ENCODE results near the gene ZNF385B.
"Not testable (repeated sequence)": the region's sequence is repeated elsewhere in the genome, so short reads cannot be mapped to it uniquely, and the experiment has no call there.

The ZNF385B gene

GRCh38 chr2:179802051-179802882, 59.1 kb downstream of the ZNF385B start:
- no peak for DNase-seq (ENCODE audit: low read depth, low spot score)

- no peak for DNase-seq (ENCODE audit: low read depth, low spot score)
These were observed 60.6 kb downstream of the ZNF385B start for GRCh38 chr2:179800776-179801175.

GRCh38 chr2:179796213-179797007, 65.0 kb downstream of the ZNF385B start:
- DNase-seq (ENCODE audit: low read depth, low spot score): no peak

- no peak for DNase-seq (ENCODE audit: low read depth, low spot score)
These were observed 67.5 kb downstream of the ZNF385B start for GRCh38 chr2:179793902-179794301.

- DNase-seq (ENCODE audit: low read depth, low spot score): no peak
These were observed 68.2 kb downstream of the ZNF385B start for GRCh38 chr2:179793238-179793637.

GRCh38 chr2:179790235-179791217, 70.9 kb downstream of the ZNF385B start:
- no peak for DNase-seq (ENCODE audit: low read depth, low spot score)

DNA sequence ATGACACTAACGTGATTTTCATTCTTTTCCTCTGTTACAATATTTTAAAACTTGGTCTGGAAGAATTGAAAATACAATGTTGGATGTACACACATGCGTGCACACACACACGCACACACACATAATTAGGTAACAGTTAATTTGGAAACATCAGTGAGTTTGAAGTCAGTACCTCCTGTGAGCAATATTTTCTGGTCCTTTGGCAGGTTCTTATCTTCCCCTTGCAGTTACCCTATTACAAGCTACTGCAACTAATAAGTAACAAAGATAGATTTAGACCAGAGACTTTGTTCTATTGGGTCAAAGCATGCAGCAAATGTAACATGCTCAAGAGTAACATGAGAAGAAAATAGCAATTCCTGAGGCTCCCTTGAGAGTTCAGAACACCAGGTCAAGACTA, 73.3 kb downstream of the ZNF385B start:
- DNase-seq (ENCODE audit: low read depth, low spot score): no peak

DNA sequence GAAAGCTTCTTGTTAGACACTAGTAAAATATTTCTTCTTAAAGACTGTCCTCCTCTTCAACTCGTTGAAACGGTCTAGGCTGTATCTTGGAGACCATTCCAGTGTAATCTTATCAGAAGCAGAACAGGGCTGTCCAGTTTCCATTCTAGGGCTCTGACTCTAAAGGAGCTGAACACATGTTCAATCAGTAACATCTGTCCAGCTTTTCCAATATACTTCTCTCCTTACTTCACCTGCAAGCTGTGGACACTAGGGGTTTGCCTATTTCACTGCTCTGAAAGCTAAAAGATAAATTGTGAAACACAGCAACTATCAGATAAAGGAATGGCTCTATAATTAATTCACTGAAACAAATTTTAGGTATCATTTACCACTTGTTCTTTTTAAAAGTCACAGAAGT, 73.8 kb downstream of the ZNF385B start:
- DNase-seq (ENCODE audit: low read depth, low spot score): no peak

DNA sequence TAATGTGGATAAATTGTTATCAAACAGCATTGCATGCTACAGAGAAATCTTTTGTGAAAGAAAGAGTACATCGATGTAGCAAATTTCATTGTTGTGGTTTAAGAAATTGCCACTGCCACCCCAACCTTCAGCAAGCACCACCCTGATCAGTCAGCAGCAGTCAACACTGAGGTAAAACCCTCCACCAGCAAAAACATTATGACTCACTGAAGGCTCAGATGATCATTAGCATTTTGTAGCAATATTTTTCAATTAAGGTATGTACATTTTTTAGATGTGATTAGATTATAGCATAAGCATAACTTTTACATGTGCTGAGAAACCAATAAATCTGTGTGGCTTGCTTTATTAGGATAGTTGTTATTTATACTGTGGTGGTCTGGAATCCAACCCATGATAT, 75.5 kb downstream of the ZNF385B start:
- no peak for DNase-seq (ENCODE audit: low read depth, low spot score)

- not testable (repeated sequence) for DNase-seq (ENCODE audit: low read depth, low spot score)
These were observed 79.1 kb downstream of the ZNF385B start for GRCh38 chr2:179782346-179782745.

- no peak for DNase-seq (ENCODE audit: low read depth, low spot score)
These were observed 87.4 kb downstream of the ZNF385B start for GRCh38 chr2:179773986-179774385.

GRCh38 chr2:179772346-179772745, 89.1 kb downstream of the ZNF385B start:
- no peak for DNase-seq (ENCODE audit: low read depth, low spot score)

GRCh38 chr2:179771791-179772190, 89.6 kb downstream of the ZNF385B start:
- DNase-seq (ENCODE audit: low read depth, low spot score): no peak

GRCh38 chr2:179770029-179770428, 91.4 kb downstream of the ZNF385B start:
- no peak for DNase-seq (ENCODE audit: low read depth, low spot score)

- no peak for DNase-seq (ENCODE audit: low read depth, low spot score)
These were observed 92.1 kb downstream of the ZNF385B start for GRCh38 chr2:179769323-179769722.

DNA sequence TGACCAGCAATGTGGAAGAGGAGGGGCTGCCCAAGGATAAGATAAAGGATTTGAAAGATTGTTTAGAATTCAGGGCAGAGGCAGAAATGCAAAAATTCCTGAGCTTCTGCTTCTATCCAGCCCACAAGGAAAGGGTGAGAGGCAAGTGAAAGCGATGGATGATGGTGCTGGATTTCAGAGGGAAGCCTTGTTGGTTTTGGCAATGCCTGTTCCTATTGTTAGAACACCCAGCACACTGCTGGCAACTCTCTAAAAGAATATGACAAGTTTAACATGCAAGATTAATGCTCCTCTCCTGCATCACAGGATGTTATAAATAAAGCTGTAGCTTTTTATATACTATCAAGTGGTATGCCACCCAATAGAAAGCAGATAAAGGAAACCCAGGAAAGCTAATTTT, 92.6 kb downstream of the ZNF385B start:
- DNase-seq (ENCODE audit: low read depth, low spot score): no peak

- DNase-seq (ENCODE audit: low read depth, low spot score): no peak
These were observed 95.7 kb downstream of the ZNF385B start for GRCh38 chr2:179765666-179766065.

DNA sequence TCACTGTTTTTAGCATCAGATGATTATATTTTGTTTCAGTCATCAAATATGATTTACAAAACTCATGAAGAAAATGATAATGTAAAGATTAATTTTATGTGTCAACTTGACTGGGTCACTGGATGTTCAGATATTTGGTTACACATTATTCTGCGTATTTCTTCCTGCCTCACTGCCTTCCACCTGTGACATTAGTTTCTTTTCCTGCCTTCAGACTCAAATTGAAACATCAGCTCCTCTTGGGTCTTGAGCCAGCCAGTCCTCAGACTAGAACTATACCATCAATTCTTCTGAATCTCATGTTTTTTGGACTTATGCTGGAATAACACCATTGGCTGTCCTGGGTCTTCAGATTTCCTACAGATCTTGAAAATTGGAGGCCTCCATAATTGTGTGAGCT, 96.7 kb downstream of the ZNF385B start:
- no peak for DNase-seq (ENCODE audit: low read depth, low spot score)

DNA sequence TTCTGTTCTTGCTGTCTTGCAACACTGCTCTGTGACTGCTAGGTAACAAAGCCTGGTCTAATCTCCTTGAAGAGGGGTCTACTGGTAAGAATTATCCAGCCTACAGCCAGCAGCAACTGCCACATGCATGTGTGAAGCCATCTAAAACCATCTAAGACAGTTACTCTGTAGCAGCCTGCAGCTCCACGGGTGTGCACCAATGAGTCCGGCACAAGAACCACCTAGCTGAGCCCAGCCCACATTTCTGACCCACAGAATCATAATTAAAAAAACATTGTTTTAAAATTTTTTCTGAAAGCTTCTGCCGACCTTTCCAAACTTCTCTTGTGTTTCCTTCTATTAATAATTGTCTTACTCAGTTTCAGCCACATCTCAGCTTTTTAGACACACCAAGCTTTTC, 102.8 kb downstream of the ZNF385B start:
- DNase-seq (ENCODE audit: low read depth, low spot score): no peak

GRCh38 chr2:179751163-179751809, 110.1 kb downstream of the ZNF385B start:
- DNase-seq (ENCODE audit: low read depth, low spot score): no peak

DNA sequence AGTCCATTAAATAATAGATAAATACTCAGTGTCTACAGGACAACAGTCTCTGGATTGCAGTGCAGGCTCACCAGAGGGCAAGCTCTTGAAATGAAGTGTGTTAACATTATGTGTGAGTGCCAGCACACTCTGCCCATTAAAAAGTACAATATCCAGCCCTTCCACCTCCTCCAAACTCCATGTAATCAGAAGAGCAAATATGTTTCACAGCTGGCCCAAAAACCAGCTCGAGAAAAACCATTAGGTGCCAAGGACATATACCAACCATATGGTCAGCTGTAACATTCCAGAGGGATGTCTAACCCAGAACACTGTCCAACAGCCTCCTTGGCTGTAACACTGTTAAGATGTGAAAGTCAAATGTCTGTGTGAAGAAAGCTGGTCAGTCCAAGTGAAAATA, 112.2 kb downstream of the ZNF385B start:
- DNase-seq (ENCODE audit: low read depth, low spot score): no peak
